HEK293 (cell line): ENCODE measurements around the gene KIAA1328.
A peak's percentile ranks its signal among the peaks of the same experiment; 100 is the strongest.
"Not testable (repeated sequence)": the region's sequence is repeated elsewhere in the genome, so short reads cannot be mapped to it uniquely, and the experiment has no call there.

Experiments
- CTCF ChIA-PET: fragments of 350-600 bp; formaldehyde crosslinking; extraction: SDS; loops from one replicate; lab custom pipeline; 2021; ENCODE audit warnings: antibody characterized with exemption; lab: Yijun Ruan, JAX
- POLR2A ChIA-PET: fragments of 300-600 bp; formaldehyde crosslinking; extraction: SDS; loops from one replicate; lab custom pipeline; 2020; ENCODE audit warnings: antibody characterized with exemption, inconsistent platforms; lab: Yijun Ruan, JAX
- H3K27ac ChIP-seq: fragments of 200-500 bp; sonication (Bioruptor generic); 2 replicates; pipeline ENCODE4 v1.5.1; 2014; ENCODE audit warnings: low read depth, low read length, control low read depth, inconsistent platforms; ENCODE audit errors: extremely low read depth
- H3K36me3 ChIP-seq, 2 experiments: fragments of 200-500 bp in 1 of 2; sonication (Bioruptor generic) in 1 of 2; 1 replicate in 1 of 2; 2 replicates in 1 of 2; pipeline ENCODE4 v1.5.1; 2014 to 2017; ENCODE audit warnings: inconsistent platforms in 2 of 2, low read length in 2 of 2; ENCODE audit not compliant: control insufficient read depth in 2 of 2, insufficient read depth in 1 of 2
- H3K4me1 ChIP-seq: fragments of 200-500 bp; sonication (Bioruptor generic); 2 replicates; pipeline ENCODE4 v1.5.1; 2014; ENCODE audit warnings: mild to moderate bottlenecking, low read length, inconsistent platforms; ENCODE audit not compliant: control insufficient read depth, insufficient read depth
- H3K4me3 ChIP-seq: 2 replicates; pipeline ENCODE4 v1.5.1; 2011; ENCODE audit warnings: low read depth, mild to moderate bottlenecking, control low read depth, low read length, moderate library complexity
- H3K9me3 ChIP-seq: fragments of 200-500 bp; sonication (Bioruptor generic); 2 replicates; pipeline ENCODE4 v1.5.1; 2014; ENCODE audit warnings: low read depth, low read length, inconsistent platforms; ENCODE audit not compliant: control insufficient read depth, insufficient read depth
- BCL11A ChIP-seq: fragments of 450-650 bp; formaldehyde crosslinking; IDR thresholded peaks from 2 replicates; pipeline ENCODE4 v1.5.1; 2016; ENCODE audit warnings: low read depth, missing biosample characterization, missing genetic modification characterization
- ELK4 ChIP-seq: IDR thresholded peaks from 2 replicates; pipeline ENCODE4 v1.6.1; 2011; ENCODE audit warnings: mild to moderate bottlenecking, low read depth, low read length, borderline replicate concordance
- GLIS2 ChIP-seq: fragments of 450-650 bp; formaldehyde crosslinking; IDR thresholded peaks from 2 replicates; pipeline ENCODE4 v1.5.1; 2016; ENCODE audit warnings: missing biosample characterization, missing genetic modification characterization
- PRDM10 ChIP-seq: fragments of 450-650 bp; formaldehyde crosslinking; IDR thresholded peaks from 2 replicates; pipeline ENCODE4 v1.5.1; 2016; ENCODE audit warnings: missing biosample characterization, missing genetic modification characterization
- SCRT1 ChIP-seq: fragments of 450-650 bp; formaldehyde crosslinking; IDR thresholded peaks from 2 replicates; pipeline ENCODE4 v1.5.1; 2016; ENCODE audit warnings: missing biosample characterization, missing genetic modification characterization, borderline replicate concordance
- ZBTB7A ChIP-seq: fragments of 450-650 bp; formaldehyde crosslinking; IDR thresholded peaks from 2 replicates; pipeline ENCODE4 v1.5.1; 2016; ENCODE audit warnings: low read depth, missing biosample characterization, missing genetic modification characterization
- ZNF146 ChIP-seq: fragments of 450-650 bp; formaldehyde crosslinking; IDR thresholded peaks from 2 replicates; pipeline ENCODE4 v1.5.1; 2016; ENCODE audit warnings: missing biosample characterization, missing genetic modification characterization
- ZNF266 ChIP-seq: fragments of 450-650 bp; formaldehyde crosslinking; IDR thresholded peaks from 2 replicates; pipeline ENCODE4 v1.5.1; 2016; ENCODE audit warnings: missing biosample characterization, missing genetic modification characterization, low read depth
- ZNF280C ChIP-seq: fragments of 450-650 bp; formaldehyde crosslinking; IDR thresholded peaks from 2 replicates; pipeline ENCODE4 v1.5.1; 2016; ENCODE audit warnings: missing biosample characterization, missing genetic modification characterization
- ZNF280D ChIP-seq: fragments of 450-650 bp; formaldehyde crosslinking; IDR thresholded peaks from 2 replicates; pipeline ENCODE4 v1.5.1; 2016; ENCODE audit warnings: missing biosample characterization, missing genetic modification characterization
- ZNF394 ChIP-seq: fragments of 450-650 bp; formaldehyde crosslinking; IDR thresholded peaks from 2 replicates; pipeline ENCODE4 v1.5.1; 2016; ENCODE audit warnings: missing biosample characterization, missing genetic modification characterization, mild to moderate bottlenecking, moderate library complexity, borderline replicate concordance
- ZNF398 ChIP-seq: fragments of 450-650 bp; formaldehyde crosslinking; IDR thresholded peaks from 2 replicates; pipeline ENCODE4 v1.5.1; 2017; ENCODE audit warnings: missing biosample characterization, missing genetic modification characterization
- ZNF580 ChIP-seq: fragments of 450-650 bp; formaldehyde crosslinking; IDR thresholded peaks from 2 replicates; pipeline ENCODE4 v1.5.1; 2016; ENCODE audit warnings: missing biosample characterization, missing genetic modification characterization
- ZNF692 ChIP-seq: fragments of 450-650 bp; formaldehyde crosslinking; IDR thresholded peaks from 2 replicates; pipeline ENCODE4 v1.5.1; 2016; ENCODE audit warnings: missing biosample characterization, missing genetic modification characterization
- ZSCAN16 ChIP-seq: fragments of 450-650 bp; formaldehyde crosslinking; IDR thresholded peaks from 2 replicates; pipeline ENCODE4 v1.5.1; 2016; ENCODE audit warnings: missing biosample characterization, missing genetic modification characterization

KIAA1328 gene

GRCh38 chr18:36872329-36872728 is 43.4 kb downstream of the KIAA1328 start (continued):
- TF ChIP-seq ELK4: no peak

- H3K9me3 ChIP-seq, POLR2A ChIA-PET, H3K36me3 ChIP-seq, H3K4me3 ChIP-seq, H3K4me1 ChIP-seq, H3K27ac ChIP-seq: not testable (repeated sequence)
- CTCF ChIA-PET: interaction anchor here (1.0 kb wide), 1 partner anchor 45 kb away, joined by 3 read pairs; the partner anchor contains the start of gene KIAA1328
- TF ChIP-seq ZNF146 (tag by site-specific recombination) (peak; percentile 97), ZNF580 (0 out of 2 replicates have a peak, but pooled peaks have one; percentile 40), ZNF280D (0 out of 2 replicates have a peak, but pooled peaks have one; percentile 76)
Measured at GRCh38 chr18:36873826-36874225, 44.9 kb downstream of the KIAA1328 start.

GRCh38 chr18:36879796-36880195 is 50.9 kb downstream of the KIAA1328 start:
- CTCF ChIA-PET, H3K27ac ChIP-seq, H3K36me3 ChIP-seq, H3K4me3 ChIP-seq, POLR2A ChIA-PET, H3K4me1 ChIP-seq, H3K9me3 ChIP-seq: not testable (repeated sequence)

- TF ChIP-seq ZBTB7A (tag by site-specific recombination) (no peak), ZSCAN16 (tag by site-specific recombination) (no peak), SCRT1 (tag by site-specific recombination) (no peak), GLIS2 (no peak), ZNF398 (tag by site-specific recombination) (no peak), ZNF266 (no peak), ZNF394 (tag by site-specific recombination) (no peak), ZNF692 (no peak), PRDM10 (tag by site-specific recombination) (no peak), ZNF280C (tag by site-specific recombination) (no peak), BCL11A (no peak)
- H3K36me3 ChIP-seq: no peaks in the 10 kb centered on the region
- CTCF ChIA-PET: no interaction called here
Measured at GRCh38 chr18:36885981-36886380, 57.1 kb downstream of the KIAA1328 start.

More at GRCh38 chr18:36885981-36886380, 57.1 kb downstream of the KIAA1328 start:
- H3K4me3 ChIP-seq: no peak overlapping the region
- no peak overlapping the region for H3K27ac ChIP-seq
- H3K9me3 ChIP-seq: no peaks in the 10 kb centered on the region
- POLR2A ChIA-PET: no interaction called here
- H3K4me1 ChIP-seq: no peaks in the 10 kb centered on the region
